ENCODE measurements around the gene RAB22A. TPM values are rescaled to one million over a fixed set of nuclear protein-coding genes. Genes with fewer than 3 reads are reported as not detected.
A peak's percentile ranks its signal among the peaks of the same experiment; 100 is the strongest.

Gene RAB22A
- polyA plus RNA-seq, 2 of the 4 experiments (the other 2 are of a cell fraction): 7.3 to 13.2 TPM

GRCh38 chr20:58331961-58332551, 22.5 kb downstream of the RAB22A start:
- no peak overlapping the region for H3K4me2 ChIP-seq
- no peak for TF ChIP-seq TP53 (CRISPR knock-in tag; IDR thresholded peaks at IDR 0.05)
- no peak for ATAC-seq
- FAIRE-seq: no peak
- H3K9me3 ChIP-seq: no peaks in the 10 kb centered on the region
- no peak for DNase-seq (ENCODE audit: low read depth in 1 of 2, low spot score in 1 of 2)
- no peak overlapping the region for H3K4me3 ChIP-seq
- no peaks in the 10 kb centered on the region for H3K4me1 ChIP-seq
- no peak overlapping the region for H3K27ac ChIP-seq
- CTCF ChIA-PET: interaction anchor here (0.6 kb wide), 1 partner anchor 179 kb away, joined by 3 read pairs; no protein-coding TSS in a partner anchor
- POLR2A ChIA-PET: no interaction called here
- WGBS (ENCODE audit: missing lambda C conversion rate): 61% methylated on average over 3 of the region's 3 CpGs

- Histone ChIP-seq H3K27ac (no peak overlapping the region), H3K4me1 (peaks cover 43% of the 10 kb centered on the region), H3K9me3 (no peaks in the 10 kb centered on the region), H3K4me3 (no peak overlapping the region), H3K4me2 (no peak overlapping the region)
- CTCF ChIA-PET: no interaction called here
- ATAC-seq (no peak), FAIRE-seq (no peak), DNase-seq (ENCODE audit: low read depth in 1 of 2, low spot score in 1 of 2) (no peak)
- TF ChIP-seq NR3C1 (IDR thresholded peaks at IDR 0.05) (no peak), ZNF302 (CRISPR knock-in tag; IDR thresholded peaks at IDR 0.05) (no peak), CHD2 (IDR thresholded peaks at IDR 0.05; ENCODE audit: low read length, partially characterized antibody) (no peak), FOSB (CRISPR knock-in tag; IDR thresholded peaks at IDR 0.05) (no peak), ZSCAN20 (CRISPR knock-in tag; IDR thresholded peaks at IDR 0.05) (no peak), EP300 (IDR thresholded peaks at IDR 0.05) (no peak), NPAS2 (CRISPR knock-in tag; IDR thresholded peaks at IDR 0.05; ENCODE audit: borderline replicate concordance) (no peak), CEBPB (IDR thresholded peaks at IDR 0.05) (no peak), RNF2 (IDR thresholded peaks at IDR 0.05; ENCODE audit: borderline replicate concordance, low read depth) (no peak)
- TF ChIP-seq, protein P1, sequence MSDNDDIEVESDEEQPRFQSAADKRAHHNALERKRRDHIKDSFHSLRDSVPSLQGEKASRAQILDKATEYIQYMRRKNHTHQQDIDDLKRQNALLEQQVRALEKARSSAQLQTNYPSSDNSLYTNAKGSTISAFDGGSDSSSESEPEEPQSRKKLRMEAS (IDR thresholded peaks at IDR 0.05): no peak
- TF ChIP-seq, protein P2, sequence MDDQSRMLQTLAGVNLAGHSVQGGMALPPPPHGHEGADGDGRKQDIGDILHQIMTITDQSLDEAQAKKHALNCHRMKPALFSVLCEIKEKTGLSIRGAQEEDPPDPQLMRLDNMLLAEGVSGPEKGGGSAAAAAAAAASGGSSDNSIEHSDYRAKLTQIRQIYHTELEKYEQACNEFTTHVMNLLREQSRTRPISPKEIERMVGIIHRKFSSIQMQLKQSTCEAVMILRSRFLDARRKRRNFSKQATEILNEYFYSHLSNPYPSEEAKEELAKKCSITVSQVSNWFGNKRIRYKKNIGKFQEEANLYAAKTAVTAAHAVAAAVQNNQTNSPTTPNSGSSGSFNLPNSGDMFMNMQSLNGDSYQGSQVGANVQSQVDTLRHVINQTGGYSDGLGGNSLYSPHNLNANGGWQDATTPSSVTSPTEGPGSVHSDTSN (IDR thresholded peaks at IDR 0.05): no peak
- POLR2A ChIA-PET: no interaction called here
- WGBS (ENCODE audit: missing lambda C conversion rate): 91% methylated on average over 6 of the region's 6 CpGs
These were observed 30.2 kb downstream of the RAB22A start for GRCh38 chr20:58339741-58340140.

GRCh38 chr20:58340151-58340550, 30.6 kb downstream of the RAB22A start:
- whole genome bisulfite sequencing (ENCODE audit: missing lambda C conversion rate): 91% methylated on average over 4 of the region's 4 CpGs
- Histone ChIP-seq H3K4me2 (no peak overlapping the region), H3K4me3 (no peak overlapping the region), H3K4me1 (peaks cover 45% of the 10 kb centered on the region), H3K27ac (peak overlapping the region in 1 of 2 experiments; percentile 75; a peak in 1 of 6 replicates), H3K9me3 (no peaks in the 10 kb centered on the region)
- ChIA-PET CTCF (interaction anchor here (1.9 kb wide), 1 partner anchor 311 kb away, joined by 4 read pairs; the partner anchor contains the start of gene STX16), POLR2A (no interaction called here)
- ATAC-seq: no peak
- DNase-seq (ENCODE audit: low read depth in 1 of 2, low spot score in 1 of 2): no peak
- FAIRE-seq: no peak
- TF ChIP-seq RAD21 (conservative IDR thresholded peaks at IDR 0.05 in 1 of 2, IDR thresholded peaks at IDR 0.05 in 1 of 2): no peak
- TF ChIP-seq ZSCAN20 (CRISPR knock-in tag; IDR thresholded peaks at IDR 0.05): no peak

GRCh38 chr20:58340853-58341252, 31.3 kb downstream of the RAB22A start:
- TF ChIP-seq FOXS1 (CRISPR knock-in tag; IDR thresholded peaks at IDR 0.05) (no peak), TP53 (CRISPR knock-in tag; IDR thresholded peaks at IDR 0.05) (no peak), HOXB13 (CRISPR knock-in tag; IDR thresholded peaks at IDR 0.05; ENCODE audit: low read depth) (no peak), ZC3H11A (IDR thresholded peaks at IDR 0.05) (no peak), MYC (IDR thresholded peaks at IDR 0.05; ENCODE audit: borderline replicate concordance, low read length) (no peak), MAFK (IDR thresholded peaks at IDR 0.05; ENCODE audit: partially characterized antibody) (peak; percentile 66), EHMT2 (IDR thresholded peaks at IDR 0.05; ENCODE audit: low read depth) (no peak), EHF (CRISPR knock-in tag; IDR thresholded peaks at IDR 0.05) (no peak), NFE2L2 (conservative IDR thresholded peaks at IDR 0.05; ENCODE audit: low read length) (0 out of 2 replicates have a peak, but pooled peaks have one; percentile 4), KDM5A (IDR thresholded peaks at IDR 0.05) (no peak)
- TF ChIP-seq, protein P2 (IDR thresholded peaks at IDR 0.05): no peak
- TF ChIP-seq, protein P3, sequence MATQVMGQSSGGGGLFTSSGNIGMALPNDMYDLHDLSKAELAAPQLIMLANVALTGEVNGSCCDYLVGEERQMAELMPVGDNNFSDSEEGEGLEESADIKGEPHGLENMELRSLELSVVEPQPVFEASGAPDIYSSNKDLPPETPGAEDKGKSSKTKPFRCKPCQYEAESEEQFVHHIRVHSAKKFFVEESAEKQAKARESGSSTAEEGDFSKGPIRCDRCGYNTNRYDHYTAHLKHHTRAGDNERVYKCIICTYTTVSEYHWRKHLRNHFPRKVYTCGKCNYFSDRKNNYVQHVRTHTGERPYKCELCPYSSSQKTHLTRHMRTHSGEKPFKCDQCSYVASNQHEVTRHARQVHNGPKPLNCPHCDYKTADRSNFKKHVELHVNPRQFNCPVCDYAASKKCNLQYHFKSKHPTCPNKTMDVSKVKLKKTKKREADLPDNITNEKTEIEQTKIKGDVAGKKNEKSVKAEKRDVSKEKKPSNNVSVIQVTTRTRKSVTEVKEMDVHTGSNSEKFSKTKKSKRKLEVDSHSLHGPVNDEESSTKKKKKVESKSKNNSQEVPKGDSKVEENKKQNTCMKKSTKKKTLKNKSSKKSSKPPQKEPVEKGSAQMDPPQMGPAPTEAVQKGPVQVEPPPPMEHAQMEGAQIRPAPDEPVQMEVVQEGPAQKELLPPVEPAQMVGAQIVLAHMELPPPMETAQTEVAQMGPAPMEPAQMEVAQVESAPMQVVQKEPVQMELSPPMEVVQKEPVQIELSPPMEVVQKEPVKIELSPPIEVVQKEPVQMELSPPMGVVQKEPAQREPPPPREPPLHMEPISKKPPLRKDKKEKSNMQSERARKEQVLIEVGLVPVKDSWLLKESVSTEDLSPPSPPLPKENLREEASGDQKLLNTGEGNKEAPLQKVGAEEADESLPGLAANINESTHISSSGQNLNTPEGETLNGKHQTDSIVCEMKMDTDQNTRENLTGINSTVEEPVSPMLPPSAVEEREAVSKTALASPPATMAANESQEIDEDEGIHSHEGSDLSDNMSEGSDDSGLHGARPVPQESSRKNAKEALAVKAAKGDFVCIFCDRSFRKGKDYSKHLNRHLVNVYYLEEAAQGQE (IDR thresholded peaks at IDR 0.05): no peak
- H3K4me1 ChIP-seq: peaks cover 45% of the 10 kb centered on the region
- POLR2A ChIA-PET: no interaction called here
- CTCF ChIA-PET: interaction anchor here (1.5 to 1.9 kb wide), 2 partner anchors 37 to 310 kb away, joined by 4 to 5 read pairs; partner anchors contain the start of gene STX16
- WGBS (ENCODE audit: missing lambda C conversion rate): 66% methylated on average over 2 of the region's 2 CpGs
- H3K9me3 ChIP-seq: no peaks in the 10 kb centered on the region
- DNase-seq (ENCODE audit: low read depth in 1 of 2, low spot score in 1 of 2) (peak in 1 of 2 experiments; percentile 13), FAIRE-seq (no peak), ATAC-seq (no peak)
- H3K4me3 ChIP-seq: no peak overlapping the region
- H3K4me2 ChIP-seq: peak overlapping the region; percentile 61
- H3K27ac ChIP-seq: peak overlapping the region; percentile 25 to 75; a peak in 4 of 6 replicates
